Cardiac fibroblast (primary cell): ENCODE measurements around the gene GMCL2.

Experiments used
- DNase-seq, 2 donors: peaks; one replicate each; pipeline versions ENCODE4 v3.0.0 to v3.0.0-alpha.2; 2010; ENCODE audit warnings: low read depth in 2 of 2
- H3K4me3 ChIP-seq, 2 donors: replicated peaks in 1 of 2; 1 replicate in 1 of 2; 2 replicates in 1 of 2; pipeline ENCODE4 v1.5.1; 2011; ENCODE audit warnings: low read depth in 2 of 2, low read length in 2 of 2, mild to moderate bottlenecking in 2 of 2, moderate library complexity in 1 of 2
- CTCF ChIP-seq: IDR thresholded peaks from one replicate; pipeline ENCODE4 v1.5.1; 2011; ENCODE audit warnings: low read depth, mild to moderate bottlenecking, low read length, inconsistent platforms

Gene GMCL2

DNA sequence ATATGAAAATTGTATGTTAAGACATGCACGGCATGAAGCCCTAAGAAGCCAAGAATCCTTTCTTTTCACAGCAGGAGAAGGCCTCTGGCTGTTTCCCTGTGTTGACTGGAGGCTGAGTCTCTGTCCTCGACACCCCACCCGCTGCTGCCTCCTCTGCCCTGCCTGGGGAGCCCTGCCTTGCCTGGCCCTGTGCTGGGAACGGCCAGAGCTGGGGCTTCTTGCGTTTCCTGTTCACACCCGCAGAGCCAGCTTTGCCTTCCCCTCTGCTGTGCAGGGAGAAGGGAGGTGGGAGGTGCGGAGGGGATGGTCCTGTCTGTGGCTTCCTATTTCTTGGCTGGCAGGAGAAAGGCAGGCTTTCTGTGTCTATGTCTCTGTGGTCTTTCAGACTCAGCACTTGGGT, 6.9 kb upstream of the GMCL2 start:
- DNase-seq = no peak
- no peak for TF ChIP-seq CTCF
- no peak overlapping the region for H3K4me3 ChIP-seq

- DNase-seq = no peak
- TF ChIP-seq CTCF = no peak
- no peak overlapping the region for H3K4me3 ChIP-seq
Observed at GRCh38 chr5:178193251-178193809, 6.2 kb upstream of the GMCL2 start.

- TF ChIP-seq CTCF = no peak
- no peak for DNase-seq
Observed at GRCh38 chr5:178192787-178193186, 5.6 kb upstream of the GMCL2 start.

GRCh38 chr5:178192244-178192643, 5.1 kb upstream of the GMCL2 start:
- no peak for TF ChIP-seq CTCF
- H3K4me3 ChIP-seq = no peak overlapping the region
- DNase-seq = no peak

More at GRCh38 chr5:178192787-178193186, 5.6 kb upstream of the GMCL2 start:
- no peak overlapping the region for H3K4me3 ChIP-seq

GRCh38 chr5:178191661-178192060, 4.5 kb upstream of the GMCL2 start:
- no peak overlapping the region for H3K4me3 ChIP-seq
- TF ChIP-seq CTCF = no peak
- no peak for DNase-seq

- H3K4me3 ChIP-seq = no peak overlapping the region
- TF ChIP-seq CTCF = no peak
- DNase-seq = no peak
Observed at GRCh38 chr5:178189433-178189832, 2.3 kb upstream of the GMCL2 start.

GRCh38 chr5:178186427-178186826, 744 bp downstream of the GMCL2 start:
- H3K4me3 ChIP-seq = no peak overlapping the region
- no peak for TF ChIP-seq CTCF
- DNase-seq = no peak
